Brain pericyte (primary cell): ENCODE results near the gene GNAQ.

Experiments used
- DNase-seq: peaks from one replicate; pipeline ENCODE4 v3.0.0-alpha.2; 2012; ENCODE audit warnings: low read depth, low spot score

Gene GNAQ

DNA sequence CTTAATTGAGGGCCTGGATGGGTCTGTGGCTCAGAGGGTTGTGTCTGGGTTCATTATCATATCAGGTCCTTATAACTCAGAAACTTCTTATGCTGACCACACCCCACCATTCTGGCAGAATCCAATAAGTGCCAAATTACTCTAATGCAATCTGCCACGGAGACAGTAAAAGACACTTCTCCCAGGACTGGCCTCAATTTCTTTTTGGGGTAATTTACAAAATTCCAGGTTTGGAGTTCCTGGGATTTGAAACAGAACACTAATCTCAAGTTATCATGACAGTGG is 187.8 kb downstream of the GNAQ start:
- DNase-seq, result no peak

DNA sequence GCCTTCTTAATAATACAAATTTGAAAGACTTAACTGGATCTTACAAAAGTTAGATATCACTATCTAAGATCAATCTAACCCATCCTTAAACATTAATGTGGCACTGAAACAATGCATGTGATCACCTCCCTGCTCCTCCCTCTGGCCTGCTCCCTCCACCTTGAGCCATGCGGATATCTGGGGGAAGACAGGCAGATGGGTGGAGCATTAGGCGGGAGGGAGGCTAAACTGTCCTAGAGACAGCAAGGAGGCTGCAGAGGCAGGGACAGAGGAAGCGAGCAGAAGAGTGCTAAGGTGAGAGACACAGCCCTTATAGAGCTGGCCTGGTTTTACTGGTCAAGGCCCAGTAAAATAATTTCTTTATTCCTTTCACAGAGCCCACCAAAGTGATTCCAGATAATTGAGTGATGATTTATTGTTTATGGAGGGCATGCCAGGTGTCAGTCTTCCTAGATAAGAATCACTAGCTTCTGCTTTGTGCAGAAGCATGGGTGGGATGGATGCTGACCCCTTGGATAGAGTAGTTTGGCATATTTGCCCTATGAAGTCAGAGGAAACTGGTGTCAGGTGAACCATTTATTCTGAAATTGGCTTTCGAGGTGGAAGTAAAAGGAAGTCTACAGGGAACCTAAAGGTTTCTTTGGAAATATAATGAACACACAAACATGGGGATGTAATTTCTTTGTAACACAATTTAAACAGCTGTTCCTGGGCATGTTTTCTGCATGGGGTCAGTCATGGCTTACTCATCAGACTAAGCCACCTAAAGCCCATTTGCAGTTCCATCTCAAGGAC is 188.3 kb downstream of the GNAQ start:
- no peak for DNase-seq

DNA sequence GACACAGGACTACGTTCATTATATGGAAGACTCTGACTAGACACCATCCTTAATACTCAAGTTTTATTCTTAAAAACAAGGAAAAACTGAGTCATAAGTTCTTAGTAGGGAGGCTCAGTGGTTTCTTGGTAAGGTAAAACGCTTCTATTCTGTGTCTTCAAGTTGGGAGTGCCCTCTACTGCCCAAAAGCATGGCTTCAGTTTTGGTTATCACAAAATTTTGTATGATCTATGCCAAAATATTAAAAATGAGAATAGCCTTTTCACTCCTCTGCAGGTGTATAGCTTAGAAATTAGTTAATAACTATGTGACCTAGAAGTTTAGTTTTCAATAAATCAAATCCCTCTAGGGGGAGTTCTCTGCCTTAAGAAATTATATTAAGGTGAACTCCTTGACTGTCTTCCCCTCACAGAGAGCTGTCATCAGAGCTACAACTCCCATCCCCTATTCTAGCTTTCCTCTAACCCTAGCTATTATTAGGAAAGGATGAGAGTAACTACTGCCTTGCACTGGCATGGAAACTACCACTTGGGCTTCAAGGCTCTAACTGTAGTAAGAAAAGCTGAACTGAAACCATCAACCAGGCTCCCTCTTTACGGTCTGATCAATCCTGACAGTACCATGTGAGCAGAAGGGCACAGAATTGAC is 189.7 kb downstream of the GNAQ start:
- no peak for DNase-seq

DNA sequence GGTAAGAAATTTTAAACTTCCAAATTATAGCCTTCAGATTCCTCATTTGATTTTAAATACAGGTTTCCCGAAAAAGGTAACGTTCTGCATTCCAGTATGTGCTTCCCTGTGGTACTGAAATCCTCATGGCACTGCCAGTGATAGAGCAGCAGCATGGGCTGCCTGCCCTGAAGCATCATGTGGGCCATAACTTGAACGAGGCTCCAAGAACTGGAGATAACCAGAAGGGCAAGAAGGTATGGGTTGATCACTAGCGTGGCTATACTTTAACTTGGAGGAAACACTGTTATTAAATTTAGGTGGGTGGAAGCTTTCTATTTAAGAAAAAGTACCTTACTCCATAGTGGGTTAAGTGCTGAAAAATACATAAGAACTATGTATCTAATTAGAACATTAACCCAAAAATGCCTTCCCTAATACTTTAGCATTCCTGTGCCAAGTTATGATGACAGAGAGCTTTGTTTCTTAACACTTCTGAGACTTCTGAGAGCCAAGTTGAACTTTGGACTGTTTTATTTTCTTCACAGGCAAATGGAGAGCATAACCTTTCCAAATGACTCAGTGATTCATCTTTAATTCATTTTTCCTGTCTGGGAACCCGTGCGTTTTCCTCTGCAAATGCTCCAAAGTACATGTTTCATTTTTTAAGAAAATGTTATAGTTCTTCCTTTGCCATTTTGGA is 192.0 kb downstream of the GNAQ start:
- no peak for DNase-seq

DNA sequence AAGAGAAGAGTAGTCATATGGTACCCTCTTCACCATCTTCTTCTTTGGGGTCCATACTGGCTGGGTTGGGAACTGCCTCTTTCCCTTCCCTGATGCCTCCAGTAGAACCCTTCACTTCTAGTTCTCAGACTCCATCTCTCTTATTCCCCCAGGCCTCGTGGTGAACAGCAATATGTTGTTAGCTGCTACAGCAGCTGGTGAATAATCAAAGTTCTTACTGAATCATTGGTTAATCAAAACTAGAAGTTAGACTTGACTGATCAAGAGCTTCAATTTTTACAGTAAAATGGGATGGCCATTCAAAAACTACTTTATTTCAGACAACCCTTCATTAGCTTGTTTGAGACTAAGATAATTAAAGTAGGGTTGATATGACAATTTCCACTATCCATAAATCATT is 192.6 kb downstream of the GNAQ start:
- no peak for DNase-seq

DNA sequence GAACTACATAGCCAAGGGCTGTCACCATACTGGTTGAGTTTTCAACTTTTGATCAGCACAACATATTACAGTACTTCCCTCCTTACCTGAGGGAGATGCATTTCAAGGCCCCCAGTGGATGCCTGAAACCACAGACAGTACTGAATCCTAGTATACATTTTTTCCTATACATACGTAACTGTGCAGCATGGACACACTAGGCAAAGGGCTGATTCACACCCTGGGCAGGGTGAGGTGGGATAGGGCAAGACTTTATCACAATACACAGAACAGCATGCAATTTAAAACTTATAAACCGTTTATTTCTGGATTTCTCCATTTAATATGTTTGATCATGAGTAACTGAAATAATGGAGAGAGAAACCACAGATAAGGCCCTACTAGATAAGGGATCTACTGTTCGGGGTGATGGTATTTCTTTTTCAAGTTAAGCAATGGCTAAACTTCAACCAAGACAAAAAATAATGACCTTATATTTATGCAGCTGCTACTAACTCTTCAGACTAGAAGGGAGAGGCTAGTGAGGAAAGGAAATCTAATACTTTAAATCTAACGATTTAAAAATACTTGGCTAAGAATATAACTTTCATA is 196.6 kb downstream of the GNAQ start:
- DNase-seq, result no peak

DNA sequence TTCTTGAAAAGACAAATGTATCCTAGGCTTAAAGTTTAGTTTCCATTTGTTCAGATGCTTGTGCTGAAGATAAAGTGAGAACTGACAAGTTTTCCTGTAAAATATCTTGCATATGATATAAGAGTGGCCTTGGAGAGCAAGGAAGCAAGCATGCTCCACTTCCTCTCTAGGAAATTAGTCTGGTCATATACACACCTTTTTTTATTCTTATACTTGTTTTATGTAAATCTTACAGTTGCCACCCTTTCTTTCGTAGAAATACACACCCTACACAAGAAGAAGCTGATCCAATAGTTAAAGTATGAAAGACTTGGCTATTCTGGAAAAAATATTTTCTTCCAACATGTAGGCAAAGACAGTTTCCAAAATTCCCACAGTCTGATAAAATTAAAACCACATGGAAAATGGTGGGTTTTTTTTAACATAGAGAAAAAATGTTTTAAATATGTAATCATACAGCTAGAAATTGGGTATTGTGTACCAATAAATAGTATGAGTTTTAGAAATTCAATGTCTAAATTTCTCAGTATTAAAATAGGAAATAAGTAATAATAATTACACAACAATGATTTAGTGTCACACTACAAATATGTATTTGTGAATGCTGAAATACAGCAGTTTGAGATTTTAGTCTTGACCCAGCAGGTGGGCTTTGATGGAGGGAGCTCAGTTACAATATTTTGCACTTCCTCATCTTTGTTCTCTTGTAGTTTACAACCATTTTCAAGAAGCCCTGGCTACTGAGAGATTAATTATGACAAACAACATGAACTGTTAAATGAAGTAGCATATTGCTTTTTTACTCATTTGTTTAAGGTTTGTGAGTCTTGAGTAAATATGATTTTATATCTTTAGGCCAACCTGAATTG is 197.8 kb downstream of the GNAQ start:
- DNase-seq, result no peak

DNA sequence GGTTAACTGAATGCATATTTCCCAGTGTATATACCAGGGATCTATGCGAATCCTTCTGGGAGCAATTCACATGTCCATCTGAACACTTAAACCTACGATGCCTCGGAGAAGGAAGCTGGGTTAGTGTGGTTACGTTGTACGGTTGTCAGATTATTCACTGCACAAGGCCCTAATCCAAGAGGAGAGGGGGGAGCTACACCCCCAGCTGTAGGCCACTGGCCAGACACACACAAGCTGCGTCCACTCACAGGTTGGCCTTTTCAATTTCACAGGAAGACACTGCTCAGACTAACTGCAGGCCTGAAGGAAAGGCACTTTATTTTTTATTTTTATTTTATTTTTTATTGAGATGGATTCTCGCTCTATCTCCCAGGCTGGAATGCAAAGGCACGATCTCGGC is 199.0 kb downstream of the GNAQ start:
- DNase-seq, result no peak

DNA sequence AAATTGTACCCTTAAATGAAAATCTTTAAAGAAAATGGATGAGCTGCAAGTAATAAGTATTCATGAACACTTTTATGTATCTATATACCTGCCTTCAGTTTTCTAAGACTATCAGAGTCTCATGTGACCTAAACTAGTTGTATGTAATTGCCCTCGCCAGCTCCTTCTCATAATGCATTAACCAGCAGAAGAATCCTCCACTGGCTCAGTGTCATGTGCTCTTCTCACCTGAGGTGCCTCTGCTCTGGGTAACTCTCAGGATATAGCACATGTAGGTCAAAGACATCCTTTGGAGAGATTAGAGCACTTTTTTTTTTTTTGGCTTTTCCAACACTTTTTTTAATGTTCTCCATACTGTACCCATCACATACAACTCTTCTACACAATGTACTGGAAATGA is 199.8 kb downstream of the GNAQ start:
- no peak for DNase-seq

DNA sequence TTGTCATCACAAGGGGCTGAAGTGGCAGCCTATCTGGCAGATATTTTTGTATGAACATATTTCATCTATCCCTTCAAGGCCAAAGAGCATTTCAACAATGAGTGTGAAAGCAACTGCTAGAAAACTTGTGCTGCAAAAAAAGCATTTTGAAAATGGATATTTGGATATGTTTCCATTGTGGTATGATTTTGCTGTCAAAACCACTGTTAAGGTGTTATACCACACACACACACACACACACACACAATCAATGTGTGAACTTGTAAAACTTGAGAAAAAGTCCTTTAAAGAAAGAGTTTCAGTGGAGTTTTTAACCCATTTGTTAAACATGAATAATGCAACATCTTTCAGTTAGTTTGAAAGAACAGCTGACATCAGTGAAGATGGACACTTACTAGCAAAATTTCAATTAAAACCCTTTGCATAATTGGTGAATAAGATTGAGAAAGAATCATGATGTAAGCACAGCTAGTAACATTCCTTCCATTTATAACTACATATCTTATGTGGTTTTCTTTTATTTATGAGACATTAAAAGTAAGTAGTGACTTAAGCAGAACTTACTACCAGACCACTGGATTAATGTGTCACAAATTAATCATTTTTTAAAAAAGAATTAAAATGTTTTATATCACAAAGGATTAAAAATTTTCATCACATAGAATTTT is 200.9 kb downstream of the GNAQ start:
- no peak for DNase-seq

DNA sequence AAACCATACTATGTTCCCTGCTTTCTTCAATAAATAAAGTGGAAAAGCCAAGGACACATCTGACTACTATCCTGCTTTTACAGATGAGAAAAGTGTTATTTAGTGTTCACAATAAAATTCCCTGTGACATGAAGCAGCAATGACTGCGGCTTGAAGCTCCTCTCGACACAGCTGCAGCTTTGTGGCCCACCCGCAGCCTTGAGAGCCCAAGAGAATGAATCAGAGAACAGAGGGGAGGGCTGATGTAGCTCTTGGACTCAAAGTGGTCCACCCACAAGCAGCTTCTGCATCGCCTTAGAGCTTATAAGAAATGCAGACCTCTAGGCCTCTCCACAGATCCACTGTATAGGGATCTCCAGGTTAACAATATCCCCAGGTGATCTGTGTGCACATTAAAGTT is 202.2 kb downstream of the GNAQ start:
- DNase-seq, result no peak

DNA sequence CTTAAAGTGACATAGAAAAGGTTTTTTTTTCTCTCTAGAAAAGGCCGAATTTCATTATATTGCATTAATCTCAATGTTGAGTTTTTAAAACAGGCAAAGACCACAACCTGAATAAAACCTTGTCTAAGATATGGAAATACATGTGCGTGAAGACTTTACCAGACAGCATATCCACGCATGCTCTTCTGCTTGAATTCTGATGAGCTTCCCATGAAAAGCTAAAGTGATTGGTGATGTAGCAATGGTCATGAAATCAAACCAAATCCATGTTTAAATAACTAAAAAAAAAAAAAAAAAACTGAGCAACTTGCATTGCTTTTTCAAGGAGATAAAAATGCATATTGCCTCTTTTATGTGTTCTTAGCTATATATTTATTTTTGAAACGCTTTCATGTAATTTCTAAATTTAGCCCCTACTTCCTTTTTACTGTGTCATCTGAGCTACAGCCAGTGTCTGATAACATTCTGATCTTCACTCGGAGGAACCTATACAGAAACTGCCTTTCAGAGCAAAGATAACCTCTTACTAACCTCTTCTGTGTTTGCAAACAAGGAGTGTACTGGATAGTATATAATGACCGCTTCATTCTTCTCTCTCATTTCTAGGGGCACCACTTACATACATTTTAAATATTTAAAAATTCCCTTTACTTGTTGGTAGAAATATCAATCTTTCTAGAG is 204.4 kb downstream of the GNAQ start:
- DNase-seq, result no peak

DNA sequence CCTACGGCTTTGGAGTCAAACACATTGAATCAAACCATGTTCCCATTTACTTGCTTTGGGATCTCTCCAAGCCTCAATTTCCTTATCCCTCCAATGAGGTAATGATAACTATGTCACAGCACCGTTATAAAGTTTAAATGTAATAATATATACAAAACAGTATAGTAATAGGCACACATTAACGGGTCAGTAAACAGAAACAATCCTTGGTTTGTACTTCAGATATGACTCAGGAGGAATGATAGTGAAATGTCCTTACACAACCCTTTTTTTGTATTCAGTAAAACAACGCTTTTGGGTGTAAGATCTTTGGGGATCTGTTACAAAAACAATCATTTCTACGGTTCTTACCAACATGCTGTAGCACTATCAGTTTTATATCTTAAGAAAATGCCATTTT is 205.0 kb downstream of the GNAQ start:
- DNase-seq, result no peak

DNA sequence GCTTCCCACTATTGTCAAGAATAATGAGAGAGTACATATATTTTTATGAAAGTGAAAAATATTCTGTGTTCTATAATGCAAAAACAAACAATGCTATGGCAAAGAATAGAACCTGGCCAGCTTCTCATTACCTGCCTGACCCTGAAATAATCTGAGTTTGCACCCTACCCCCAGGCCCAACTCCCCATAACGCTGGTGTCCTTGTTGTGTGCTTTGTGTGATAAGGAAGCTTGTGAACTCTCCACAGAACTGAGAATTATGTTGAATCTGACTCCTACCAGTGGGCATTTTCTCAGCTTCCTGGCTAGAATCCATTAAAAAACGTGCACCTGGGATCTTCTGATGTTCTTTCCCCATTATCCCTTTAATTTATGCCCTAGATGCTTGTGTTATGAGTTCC is 205.5 kb downstream of the GNAQ start:
- no peak for DNase-seq

DNA sequence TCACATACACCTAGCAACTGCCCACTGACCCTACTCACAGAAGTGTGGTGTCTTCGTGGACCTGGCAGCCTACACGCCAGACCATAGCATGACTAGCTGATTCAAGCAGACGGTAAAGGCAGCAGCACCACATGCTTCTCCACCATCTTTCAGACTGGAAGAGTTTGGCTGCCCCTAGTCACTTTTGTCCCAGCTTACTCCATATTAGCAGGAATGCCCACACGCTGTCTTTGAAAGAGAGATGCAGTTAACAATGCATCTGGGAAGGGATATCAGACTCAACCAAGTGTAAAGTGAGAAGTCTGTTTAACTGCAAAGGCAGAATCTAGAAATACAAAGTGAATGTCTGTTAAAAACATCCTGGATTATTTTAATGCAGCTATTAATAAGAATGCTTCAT is 206.2 kb downstream of the GNAQ start:
- DNase-seq, result no peak

DNA sequence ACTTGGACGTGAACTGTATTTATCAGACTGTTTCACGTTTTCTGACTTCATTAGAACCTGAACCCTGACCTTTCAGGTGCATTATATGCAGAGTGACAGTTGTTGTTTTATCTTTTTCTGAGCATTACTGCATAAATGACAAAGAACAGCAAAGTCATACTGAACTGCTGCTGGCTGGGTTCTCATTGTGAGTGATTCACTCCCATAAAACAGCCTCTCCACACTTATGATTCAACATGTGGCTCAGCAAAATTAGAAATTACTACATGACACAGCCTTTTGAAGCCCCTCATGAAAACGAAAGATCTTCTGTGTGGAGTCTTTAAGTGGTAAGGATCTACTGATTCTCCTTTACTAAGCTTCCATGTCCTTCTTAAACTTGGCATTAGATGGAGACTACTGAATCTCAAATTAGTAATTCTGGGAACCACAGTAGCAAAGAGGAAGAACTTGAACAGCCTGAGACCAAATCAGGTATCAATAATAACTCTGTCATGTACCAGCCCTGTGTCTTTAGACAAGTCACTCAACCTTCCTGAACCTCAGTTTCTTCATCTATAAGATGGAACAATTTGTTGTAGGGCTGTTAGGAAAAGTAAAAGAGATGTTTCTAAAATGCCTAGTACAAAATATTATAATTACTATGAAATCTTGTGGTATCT is 211.2 kb downstream of the GNAQ start:
- DNase-seq, result no peak

DNA sequence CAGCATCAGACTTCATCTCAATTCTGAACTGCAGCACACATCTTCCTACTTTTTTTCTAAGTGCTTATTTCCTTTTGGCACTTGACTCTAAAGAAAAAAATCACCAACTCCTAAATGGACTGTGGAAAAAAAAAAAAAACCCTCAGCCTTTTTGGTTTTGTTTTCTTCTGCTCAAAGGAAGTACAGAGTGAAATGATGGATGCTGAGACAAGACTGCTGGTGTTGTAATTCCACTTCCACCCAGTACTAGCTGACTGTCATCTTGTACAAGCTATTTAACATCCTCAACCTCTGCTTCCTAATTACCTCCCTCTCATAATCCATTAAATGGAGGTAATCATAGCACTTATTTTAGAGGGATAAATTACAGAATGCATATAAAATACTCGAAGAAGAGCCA is 212.0 kb downstream of the GNAQ start:
- DNase-seq, result no peak

DNA sequence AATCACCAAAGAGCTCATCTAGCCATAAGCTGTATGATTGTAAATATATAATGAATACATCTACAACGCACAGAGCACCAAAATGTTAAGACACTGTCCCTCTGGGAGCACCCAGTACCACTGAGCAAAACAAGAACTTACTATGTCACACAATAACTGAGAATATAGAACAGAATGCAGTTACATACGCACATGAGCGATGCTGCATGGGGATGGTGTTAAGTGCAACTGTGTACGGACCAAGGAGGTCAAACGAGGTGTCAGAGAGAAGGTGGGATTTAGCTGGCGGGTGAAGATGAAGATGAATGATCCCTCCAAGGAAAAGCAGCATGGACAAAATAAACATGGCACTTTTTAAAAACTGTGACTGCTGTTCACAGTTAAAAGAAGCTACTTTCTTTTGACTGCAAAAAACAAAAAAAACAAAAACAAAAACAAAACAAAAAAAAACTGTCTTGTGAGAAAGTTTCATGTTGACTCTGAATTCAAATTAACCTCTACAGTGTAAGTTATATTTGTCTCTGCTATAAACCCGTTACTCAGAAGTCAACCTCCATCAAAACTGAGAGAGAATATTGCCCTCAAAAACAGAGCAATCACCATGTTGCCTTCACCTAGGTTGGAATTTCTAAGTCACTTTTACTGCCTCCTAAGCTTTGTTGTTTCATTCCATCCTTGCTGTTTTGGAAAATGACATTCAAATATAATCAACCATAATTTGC is 213.9 kb downstream of the GNAQ start:
- no peak for DNase-seq

DNA sequence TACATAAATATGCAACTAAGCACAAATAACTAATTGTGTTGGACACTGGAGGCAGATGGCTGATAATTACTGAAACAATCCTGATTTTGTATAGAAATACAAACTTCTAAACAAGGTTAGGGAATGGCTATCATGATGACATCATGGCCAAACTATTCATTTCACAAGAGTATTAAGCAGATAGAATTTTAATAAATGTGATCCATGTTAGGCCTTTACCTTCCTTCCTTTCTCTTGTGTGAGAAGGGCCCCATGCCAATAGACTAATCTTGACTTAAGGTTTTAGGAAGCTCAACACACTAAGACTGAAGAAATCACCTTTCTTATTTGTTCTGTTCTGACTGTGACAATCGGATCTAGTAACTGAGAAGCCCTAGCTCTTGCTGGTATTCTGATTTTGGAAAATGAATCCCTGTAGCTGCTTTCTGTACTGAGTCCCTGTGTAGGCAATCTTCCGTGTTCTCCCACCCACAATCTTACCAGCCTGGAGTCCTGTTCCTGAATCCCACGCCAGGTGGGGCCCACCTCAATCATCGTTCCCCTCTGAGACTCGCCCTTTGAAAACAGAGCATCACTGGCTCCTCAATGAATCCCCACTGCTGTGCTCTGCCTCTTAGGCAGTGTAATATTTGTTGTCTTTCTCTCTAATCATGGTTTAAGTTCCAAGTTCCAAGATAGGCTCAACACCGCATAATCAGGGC is 214.8 kb downstream of the GNAQ start:
- no peak for DNase-seq
